AG09309 (cell line): ENCODE results near the gene CBARP.

Source experiments
- DNase-seq: peaks from one replicate; pipeline ENCODE4 v3.0.0-alpha.2; 2010; ENCODE audit warnings: low read depth
- H3K4me3 ChIP-seq: 2 replicates; pipeline ENCODE4 v1.5.1; 2011; ENCODE audit warnings: mild to moderate bottlenecking, low read depth, low read length, moderate library complexity; ENCODE audit not compliant: control insufficient read depth
- TF ChIP-seq, protein P1 (sequence below): IDR thresholded peaks from 2 replicates; pipeline ENCODE4 v1.5.1; 2011; ENCODE audit warnings: mild to moderate bottlenecking, low read depth, low read length, inconsistent platforms; ENCODE audit not compliant: insufficient read depth, control insufficient read depth; ENCODE audit errors: missing control alignments

CBARP gene

GRCh38 chr19:1254081-1254527 is 16.3 kb upstream of the CBARP start:
- TF ChIP-seq, protein P1, sequence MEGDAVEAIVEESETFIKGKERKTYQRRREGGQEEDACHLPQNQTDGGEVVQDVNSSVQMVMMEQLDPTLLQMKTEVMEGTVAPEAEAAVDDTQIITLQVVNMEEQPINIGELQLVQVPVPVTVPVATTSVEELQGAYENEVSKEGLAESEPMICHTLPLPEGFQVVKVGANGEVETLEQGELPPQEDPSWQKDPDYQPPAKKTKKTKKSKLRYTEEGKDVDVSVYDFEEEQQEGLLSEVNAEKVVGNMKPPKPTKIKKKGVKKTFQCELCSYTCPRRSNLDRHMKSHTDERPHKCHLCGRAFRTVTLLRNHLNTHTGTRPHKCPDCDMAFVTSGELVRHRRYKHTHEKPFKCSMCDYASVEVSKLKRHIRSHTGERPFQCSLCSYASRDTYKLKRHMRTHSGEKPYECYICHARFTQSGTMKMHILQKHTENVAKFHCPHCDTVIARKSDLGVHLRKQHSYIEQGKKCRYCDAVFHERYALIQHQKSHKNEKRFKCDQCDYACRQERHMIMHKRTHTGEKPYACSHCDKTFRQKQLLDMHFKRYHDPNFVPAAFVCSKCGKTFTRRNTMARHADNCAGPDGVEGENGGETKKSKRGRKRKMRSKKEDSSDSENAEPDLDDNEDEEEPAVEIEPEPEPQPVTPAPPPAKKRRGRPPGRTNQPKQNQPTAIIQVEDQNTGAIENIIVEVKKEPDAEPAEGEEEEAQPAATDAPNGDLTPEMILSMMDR: no peak
- H3K4me3 ChIP-seq: no peak overlapping the region
- DNase-seq: no peak

DNA sequence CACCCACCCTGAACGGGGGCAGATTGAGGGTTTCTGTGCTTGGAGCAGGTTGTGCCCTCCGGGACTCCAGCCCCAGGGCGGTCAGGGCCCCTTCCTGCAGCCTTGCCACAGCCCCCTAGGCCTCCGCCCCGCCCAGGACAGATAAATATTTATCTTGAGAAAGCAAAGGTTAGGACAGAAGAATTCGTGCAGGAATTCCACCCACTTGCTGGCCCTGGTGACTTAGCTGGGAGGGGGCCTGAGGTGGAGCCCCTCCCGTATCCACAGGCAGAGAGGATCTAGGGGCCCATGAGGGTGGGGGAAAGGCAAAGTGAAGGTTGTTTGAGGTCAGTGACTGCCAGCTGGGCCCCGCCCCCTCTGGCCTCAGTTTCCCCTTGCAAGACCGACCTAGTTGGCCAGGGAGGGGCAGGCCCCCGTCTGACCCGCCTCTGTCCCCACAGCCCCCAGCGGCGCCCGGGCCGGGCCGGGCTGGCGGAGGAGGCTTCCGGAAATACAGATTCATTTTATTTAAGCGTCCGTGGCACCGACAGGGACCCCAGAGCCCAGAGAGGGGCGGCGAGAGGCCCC is 15.8 kb upstream of the CBARP start:
- TF ChIP-seq, protein P1: no peak
- DNase-seq: no peak
- H3K4me3 ChIP-seq: peak overlapping the region; percentile 56

GRCh38 chr19:1252821-1253513 is 15.2 kb upstream of the CBARP start:
- TF ChIP-seq, protein P1: peak; percentile 17
- H3K4me3 ChIP-seq: peak overlapping the region; percentile 56
- peak; percentile 96 for DNase-seq

DNA sequence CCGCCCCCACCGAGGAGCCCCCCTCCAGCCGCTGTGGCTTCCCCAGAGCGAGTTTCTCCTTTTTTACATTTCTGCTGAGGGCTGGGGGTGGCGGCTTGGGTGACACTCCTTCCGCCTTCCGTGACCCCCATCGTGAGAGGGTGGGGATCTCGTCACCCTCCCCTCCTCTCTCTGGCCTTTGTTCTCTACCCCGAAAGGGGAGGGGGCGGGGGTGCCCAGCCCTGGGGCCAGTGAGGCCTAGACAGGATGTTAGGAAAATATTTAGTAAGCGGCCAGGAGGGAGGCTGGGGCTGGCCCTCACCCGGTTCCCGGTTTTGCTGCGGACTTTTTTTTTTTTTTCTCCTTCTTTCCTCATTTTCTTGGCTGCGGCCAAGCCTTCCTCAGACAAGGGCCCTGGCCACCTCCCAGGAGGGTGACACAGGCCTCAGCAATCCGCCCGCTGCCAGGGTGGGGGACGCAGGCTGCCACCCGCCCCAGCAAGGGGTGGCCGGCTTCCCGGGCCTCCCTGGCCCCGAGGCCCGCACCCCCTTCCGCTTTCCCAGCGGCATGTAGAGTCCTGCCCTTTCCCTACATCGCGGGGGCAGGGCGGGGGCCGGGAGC is 14.5 kb upstream of the CBARP start:
- DNase-seq: peak; percentile 87
- TF ChIP-seq, protein P1: no peak
- H3K4me3 ChIP-seq: peak overlapping the region; percentile 56

- peak overlapping the region; percentile 56 for H3K4me3 ChIP-seq
- TF ChIP-seq, protein P1: no peak
- no peak for DNase-seq
Measured at GRCh38 chr19:1251330-1252220, 13.8 kb upstream of the CBARP start.
